ENCODE results near the gene SCGB1D1.

Gene SCGB1D1

GRCh38 chr11:62190011-62190410 is at the start of gene SCGB1D1:
Gene SCGB1D1 (plus strand): TSS chr11:62190216. CDS start chr11:62190285, 69 bp downstream.
- no peak for DNase-seq

- DNase-seq, result no peak
These were observed 49.5 kb upstream of the SCGB1D1 start for GRCh38 chr11:62140304-62141110.

GRCh38 chr11:62141111-62142042 is 48.6 kb upstream of the SCGB1D1 start:
- DNase-seq, result no peak

- DNase-seq, result no peak
These were observed 48.0 kb upstream of the SCGB1D1 start for GRCh38 chr11:62142043-62142375.

GRCh38 chr11:62142921-62143320 is 47.1 kb upstream of the SCGB1D1 start:
- no peak for DNase-seq

GRCh38 chr11:62143727-62144126 is 46.3 kb upstream of the SCGB1D1 start:
- DNase-seq, result no peak

- DNase-seq, result no peak
These were observed 45.3 kb upstream of the SCGB1D1 start for GRCh38 chr11:62144641-62145255.

GRCh38 chr11:62145261-62145871 is 44.6 kb upstream of the SCGB1D1 start:
- no peak for DNase-seq

- no peak for DNase-seq
These were observed 43.4 kb upstream of the SCGB1D1 start for GRCh38 chr11:62146476-62147200.

GRCh38 chr11:62147545-62147944 is 42.5 kb upstream of the SCGB1D1 start:
- DNase-seq, result no peak

- no peak for DNase-seq
These were observed 41.6 kb upstream of the SCGB1D1 start for GRCh38 chr11:62148271-62148980.

- DNase-seq, result no peak
These were observed 39.8 kb upstream of the SCGB1D1 start for GRCh38 chr11:62149986-62150886.

- DNase-seq, result no peak
These were observed 38.9 kb upstream of the SCGB1D1 start for GRCh38 chr11:62150887-62151736.

- no peak for DNase-seq
These were observed 38.3 kb upstream of the SCGB1D1 start for GRCh38 chr11:62151737-62152102.

- no peak for DNase-seq
These were observed 37.5 kb upstream of the SCGB1D1 start for GRCh38 chr11:62152245-62153086.

- DNase-seq, result no peak
These were observed 37.0 kb upstream of the SCGB1D1 start for GRCh38 chr11:62153087-62153395.

- DNase-seq, result no peak
These were observed 36.4 kb upstream of the SCGB1D1 start for GRCh38 chr11:62153617-62154016.

GRCh38 chr11:62157603-62158002 is 32.4 kb upstream of the SCGB1D1 start:
- no peak for DNase-seq

- DNase-seq, result no peak
These were observed 23.6 kb upstream of the SCGB1D1 start for GRCh38 chr11:62166371-62166770.

Measured in NCI-H1930 (cell line).